H9 (cell line): ENCODE data around the gene LSG1. TPM values are rescaled to one million over a fixed set of nuclear protein-coding genes. Genes with fewer than 3 reads are reported as not detected.

Source experiments
- DNase-seq: peaks from one replicate; pipeline ENCODE4 v3.0.0-alpha.2; 2017
- H2AFZ ChIP-seq: one replicate; pipeline ENCODE4 v1.6.1; 2013; ENCODE audit warnings: mild to moderate bottlenecking, low read length, control low read depth, moderate library complexity
- H2AK5ac ChIP-seq: 2 replicates; pipeline ENCODE4 v1.6.1; 2013; ENCODE audit warnings: low read length, control low read depth, mixed read lengths; ENCODE audit not compliant: insufficient read length
- H2BK120ac ChIP-seq: one replicate; pipeline ENCODE4 v1.6.1; 2013; ENCODE audit warnings: low read depth, mild to moderate bottlenecking, low read length, control low read depth, inconsistent platforms; ENCODE audit not compliant: poor library complexity, severe bottlenecking
- H2BK12ac ChIP-seq: 2 replicates; pipeline ENCODE4 v1.6.1; 2013; ENCODE audit warnings: low read length, control low read depth, mixed read lengths, low read depth; ENCODE audit not compliant: insufficient read length
- H2BK15ac ChIP-seq: 2 replicates; pipeline ENCODE4 v1.6.1; 2013; ENCODE audit warnings: low read depth, low read length, control low read depth
- H2BK20ac ChIP-seq: one replicate; pipeline ENCODE4 v1.6.1; 2013; ENCODE audit warnings: low read depth, mild to moderate bottlenecking, low read length, control low read depth, inconsistent platforms; ENCODE audit not compliant: poor library complexity, severe bottlenecking
- H2BK5ac ChIP-seq: 2 replicates; pipeline ENCODE4 v1.6.1; 2013; ENCODE audit warnings: low read length, control low read depth, mixed read lengths; ENCODE audit not compliant: insufficient read length
- H3K14ac ChIP-seq: 2 replicates; pipeline ENCODE4 v1.6.1; 2013; ENCODE audit warnings: low read length, control low read depth; ENCODE audit not compliant: insufficient read depth
- H3K18ac ChIP-seq: 2 replicates; pipeline ENCODE4 v1.6.1; 2013; ENCODE audit warnings: low read depth, mild to moderate bottlenecking, mixed read lengths, low read length, control low read depth; ENCODE audit not compliant: insufficient read length
- H3K23ac ChIP-seq: 2 replicates; pipeline ENCODE4 v1.6.1; 2013; ENCODE audit warnings: low read length, control low read depth, mixed read lengths, low read depth; ENCODE audit not compliant: insufficient read length
- H3K23me2 ChIP-seq: 2 replicates; pipeline ENCODE4 v1.6.1; 2013; ENCODE audit warnings: low read depth, mild to moderate bottlenecking, mixed read lengths, low read length, control low read depth; ENCODE audit not compliant: insufficient read length, poor library complexity, severe bottlenecking
- H3K27ac ChIP-seq: 2 replicates; pipeline ENCODE4 v1.5.1; 2013; ENCODE audit warnings: low read length, control low read depth, mixed read lengths, low read depth; ENCODE audit not compliant: insufficient read length
- H3K27me3 ChIP-seq: 2 replicates; pipeline ENCODE4 v1.6.1; 2013; ENCODE audit warnings: low read length, control low read depth, inconsistent platforms; ENCODE audit not compliant: insufficient read depth
- H3K4ac ChIP-seq: 2 replicates; pipeline ENCODE4 v1.6.1; 2013; ENCODE audit warnings: low read depth, mild to moderate bottlenecking, control low read depth, inconsistent platforms, low read length, moderate library complexity
- H3K4me1 ChIP-seq: 2 replicates; pipeline ENCODE4 v1.6.1; 2013; ENCODE audit warnings: low read length, control low read depth, inconsistent platforms; ENCODE audit not compliant: insufficient read depth
- H3K4me2 ChIP-seq: 2 replicates; pipeline ENCODE4 v1.6.1; 2013; ENCODE audit warnings: low read length, control low read depth, mixed read lengths; ENCODE audit not compliant: insufficient read length, insufficient read depth
- H3K56ac ChIP-seq: 2 replicates; pipeline ENCODE4 v1.6.1; 2013; ENCODE audit warnings: low read depth, mild to moderate bottlenecking, mixed read lengths, low read length, control low read depth; ENCODE audit not compliant: insufficient read length
- H3K79me1 ChIP-seq: 2 replicates; pipeline ENCODE4 v1.6.1; 2013; ENCODE audit warnings: low read depth, mild to moderate bottlenecking, moderate library complexity, low read length, control low read depth, inconsistent platforms; ENCODE audit not compliant: insufficient read depth, poor library complexity, severe bottlenecking
- H3K79me2 ChIP-seq: 2 replicates; pipeline ENCODE4 v1.6.1; 2013; ENCODE audit warnings: low read length, control low read depth, inconsistent platforms; ENCODE audit not compliant: insufficient read depth
- H3K9ac ChIP-seq: 2 replicates; pipeline ENCODE4 v1.6.1; 2013; ENCODE audit warnings: low read length, control low read depth, mixed read lengths; ENCODE audit not compliant: insufficient read length; ENCODE audit errors: extremely low read depth
- H3K9me3 ChIP-seq: one replicate; pipeline ENCODE4 v1.6.1; 2013; ENCODE audit warnings: low read depth, low read length, inconsistent platforms; ENCODE audit not compliant: control insufficient read depth
- H3T11ph ChIP-seq: one replicate; pipeline ENCODE4 v1.6.1; 2013; ENCODE audit warnings: mild to moderate bottlenecking, low read length, control low read depth, inconsistent platforms
- H4K20me1 ChIP-seq: one replicate; pipeline ENCODE4 v1.6.1; 2013; ENCODE audit not compliant: control insufficient read depth, insufficient read length, insufficient read depth
- H4K5ac ChIP-seq: 2 replicates; pipeline ENCODE4 v1.6.1; 2013; ENCODE audit warnings: low read depth, mild to moderate bottlenecking, mixed read lengths, low read length, control low read depth; ENCODE audit not compliant: insufficient read length
- H4K8ac ChIP-seq: replicated peaks from 2 replicates; pipeline ENCODE4 v1.6.1; 2013; ENCODE audit warnings: low read length, control low read depth, mixed read lengths, low read depth; ENCODE audit not compliant: insufficient read length
- H4K91ac ChIP-seq: 2 replicates; pipeline ENCODE4 v1.6.1; 2013; ENCODE audit warnings: low read depth, mild to moderate bottlenecking, moderate library complexity, mixed read lengths, low read length, control low read depth; ENCODE audit not compliant: insufficient read length
- H3K27ac Mint-ChIP-seq, 3 experiments: 2 replicates in 2 of 3; 3 replicates in 1 of 3; pipeline ENCODE4 v1.8.0; 2020 to 2021; ENCODE audit warnings: mixed read lengths in 3 of 3, mild to moderate bottlenecking in 1 of 3, moderate library complexity in 1 of 3
- H3K27me3 Mint-ChIP-seq: 2 replicates; pipeline ENCODE4 v1.8.0; 2021; ENCODE audit warnings: low read depth, mild to moderate bottlenecking, moderate library complexity, mixed read lengths
- H3K36me3 Mint-ChIP-seq, 3 experiments: 2 replicates in 2 of 3; 3 replicates in 1 of 3; pipeline ENCODE4 v1.8.0; 2020 to 2021; ENCODE audit warnings: low read depth in 3 of 3, mixed read lengths in 3 of 3; ENCODE audit not compliant: insufficient read depth in 1 of 3
- H3K4me1 Mint-ChIP-seq, 2 experiments: 2 replicates each; pipeline ENCODE4 v1.8.0; 2020; ENCODE audit warnings: mixed read lengths in 2 of 2
- H3K4me3 Mint-ChIP-seq, 2 experiments: 2 replicates in 1 of 2; 3 replicates in 1 of 2; pipeline ENCODE4 v1.8.0; 2020 to 2021; ENCODE audit warnings: mild to moderate bottlenecking in 2 of 2, mixed read lengths in 2 of 2, moderate library complexity in 1 of 2
- H3K9me3 Mint-ChIP-seq, 2 experiments: 2 replicates in 1 of 2; 3 replicates in 1 of 2; pipeline ENCODE4 v1.8.0; 2020; ENCODE audit warnings: mild to moderate bottlenecking in 2 of 2, mixed read lengths in 2 of 2, moderate library complexity in 1 of 2
- CTCF ChIP-seq: fragments of 200-600 bp; sonication (generic); conservative IDR thresholded peaks from 3 replicates; pipeline ENCODE4 v1.8.0; 2021; ENCODE audit warnings: antibody characterized with exemption, mild to moderate bottlenecking
- WGBS: extraction: QIAGEN DNeasy Blood & Tissue Kit; methylation state at CpG from one replicate; pipeline ENCODE4 v1.1.7; 2013; ENCODE audit warnings: missing lambda C conversion rate, low lambda C conversion rate, mixed read lengths; ENCODE audit not compliant: insufficient read length; ENCODE audit errors: extremely low coverage; 5-methylcytosine and 5-hydroxymethylcytosine counted together
- total RNA-seq: library from RNA; stranded (reverse); gene quantifications from 2 replicates; pipeline ENCODE4 v1.2.1, GENCODE V29; 2021

LSG1 gene
- total RNA-seq, 1 experiment from 2014 or later: 63.3 TPM

GRCh38 chr3:194596906-194597305, 75.1 kb downstream of the LSG1 start:
- Histone ChIP-seq H4K91ac (no peak overlapping the region), H2AK5ac (no peak overlapping the region), H4K20me1 (no peaks in the 10 kb centered on the region), H4K5ac (no peak overlapping the region), H2BK120ac (no peak overlapping the region), H3K18ac (no peak overlapping the region), H2BK12ac (no peak overlapping the region), H4K8ac (no peak overlapping the region), H3K27ac (no peak overlapping the region), H3K23ac (no peak overlapping the region), H3K9me3 (no peaks in the 10 kb centered on the region), H2AFZ (no peak overlapping the region), H2BK15ac (no peak overlapping the region), H3K9ac (no peak overlapping the region), H3K23me2 (no peaks in the 10 kb centered on the region), H2BK20ac (no peak overlapping the region), H3T11ph (no peak overlapping the region), H3K4me2 (no peak overlapping the region), H3K56ac (no peak overlapping the region), H3K79me2 (no peaks in the 10 kb centered on the region), H3K14ac (no peak overlapping the region), H3K79me1 (no peaks in the 10 kb centered on the region), H3K27me3 (no peaks in the 10 kb centered on the region), H3K4me1 (no peaks in the 10 kb centered on the region), H3K4ac (no peak overlapping the region), H2BK5ac (no peak overlapping the region)
- Mint-ChIP-seq H3K4me3 (no peak overlapping the region), H3K36me3 (peaks cover 2 to 9% (median 4%) of the 10 kb centered on the region in 3 experiments; a peak in 6 of 7 replicates), H3K27ac (no peak overlapping the region), H3K4me1 (no peaks in the 10 kb centered on the region), H3K27me3 (no peaks in the 10 kb centered on the region), H3K9me3 (no peaks in the 10 kb centered on the region)
- no peak for DNase-seq
- no CpG with 5 or more reads among the region's 5 CpGs for WGBS
- TF ChIP-seq CTCF: no peak
